Neural progenitor cell (in vitro differentiated cells): ENCODE measurements around the gene PLEKHJ1.

ENCODE experiments used
- CTCF ChIP-seq: fragments of 200-600 bp; sonication (generic); IDR thresholded peaks from 2 replicates; pipeline ENCODE4 v1.5.1; 2017; ENCODE audit warnings: antibody characterized with exemption, mild to moderate bottlenecking
- EZH2 ChIP-seq: fragments of 200-600 bp; sonication (generic); IDR thresholded peaks from 2 replicates; pipeline ENCODE4 v1.6.1; 2017; ENCODE audit warnings: antibody characterized with exemption, mild to moderate bottlenecking, moderate library complexity
- EZH2phosphoT487 ChIP-seq: fragments of 200-600 bp; sonication (generic); IDR thresholded peaks from 2 replicates; pipeline ENCODE4 v1.6.1; 2017; ENCODE audit warnings: antibody characterized with exemption

GRCh38 chr19:2226051-2226839 lies 9.9 kb downstream of the PLEKHJ1 start:
- TF ChIP-seq CTCF, result no peak
- TF ChIP-seq EZH2, result no peak
- TF ChIP-seq EZH2phosphoT487, result no peak
